Measurements from ENCODE around the gene RFTN1. TPM values are rescaled to one million over a fixed set of nuclear protein-coding genes. Genes with fewer than 3 reads are reported as not detected.

The RFTN1 gene
- total and polyA plus RNA-seq, 7 donors: 9.1 to 33.1 (median 15.9) TPM

GRCh38 chr3:16455966-16456365, 57.5 kb downstream of the RFTN1 start:
- WGBS, 3 donors: 80 to 87% (median 86%) methylated on average over 8 of the region's 8 CpGs
- H3K4me1 ChIP-seq: peaks cover 4% of the 10 kb centered on the region
- no peak overlapping the region for H3K4me3 ChIP-seq
- no peak overlapping the region for H3K27ac ChIP-seq
- DNase-seq (no peak), ATAC-seq (no peak)
- no peaks in the 10 kb centered on the region for H3K36me3 ChIP-seq (ENCODE audit: insufficient read depth in 1 of 2, low read depth in 1 of 2)
- no peak for TF ChIP-seq CTCF (IDR thresholded peaks at IDR 0.05)
- H3K9me3 ChIP-seq: no peaks in the 10 kb centered on the region
- intact Hi-C loops (cut with DNase I): no loop called here
- no peaks in the 10 kb centered on the region for H3K27me3 ChIP-seq (ENCODE audit: insufficient read depth in 3 of 3, low read length in 2 of 3)

- intact Hi-C loops (cut with DNase I): no loop called here
- Histone ChIP-seq H3K36me3 (ENCODE audit: insufficient read depth in 1 of 2, low read depth in 1 of 2) (no peaks in the 10 kb centered on the region), H3K27ac (no peak overlapping the region), H3K27me3 (ENCODE audit: insufficient read depth in 3 of 3, low read length in 2 of 3) (no peaks in the 10 kb centered on the region), H3K4me1 (peaks cover 4% of the 10 kb centered on the region), H3K9me3 (no peaks in the 10 kb centered on the region), H3K4me3 (no peak overlapping the region)
- ATAC-seq (no peak), DNase-seq (no peak)
- TF ChIP-seq CTCF (IDR thresholded peaks at IDR 0.05): no peak
- WGBS, 3 donors: 54 to 61% (median 59%) methylated on average over 7 of the region's 7 CpGs
These were observed 58.5 kb downstream of the RFTN1 start for GRCh38 chr3:16455001-16455400.

DNA sequence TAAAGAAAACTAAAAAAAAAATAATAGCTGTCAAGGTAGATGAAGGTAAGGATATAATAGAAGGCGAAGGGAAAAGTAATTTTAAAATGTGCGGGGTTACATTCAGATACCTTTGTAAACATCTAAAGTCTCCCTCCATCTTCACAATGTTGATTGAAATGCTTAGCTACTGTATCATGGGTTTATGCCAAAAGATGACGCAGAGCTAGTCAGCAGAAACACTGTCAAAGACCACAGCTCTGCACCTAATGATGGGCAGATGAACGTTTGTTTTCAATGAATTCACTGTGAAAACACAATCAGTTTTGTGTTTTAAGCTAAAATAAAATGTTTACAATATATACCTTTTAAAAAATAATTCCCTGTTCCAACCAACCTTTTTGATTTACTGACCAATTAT, 61.2 kb downstream of the RFTN1 start:
- no peaks in the 10 kb centered on the region for H3K36me3 ChIP-seq (ENCODE audit: insufficient read depth in 1 of 2, low read depth in 1 of 2)
- ATAC-seq (no peak), DNase-seq (no peak)
- H3K4me3 ChIP-seq: no peak overlapping the region
- H3K4me1 ChIP-seq: peaks cover 20% of the 10 kb centered on the region
- H3K9me3 ChIP-seq: no peaks in the 10 kb centered on the region
- intact Hi-C loops (cut with DNase I): loop anchor here in 1 of 2 donors (5.0 kb wide), 1 partner anchor 35 kb away; no protein-coding TSS in a partner anchor
- 77 to 87% (median 83%) methylated on average over 4 of the region's 4 CpGs for WGBS, 3 donors
- H3K27ac ChIP-seq: no peak overlapping the region
- no peak for TF ChIP-seq CTCF (IDR thresholded peaks at IDR 0.05)
- no peaks in the 10 kb centered on the region for H3K27me3 ChIP-seq (ENCODE audit: insufficient read depth in 3 of 3, low read length in 2 of 3)

- intact Hi-C loops (cut with DNase I): loop anchor here in 1 of 2 donors (5.0 kb wide), 1 partner anchor 58 kb away; no protein-coding TSS in a partner anchor
- Histone ChIP-seq H3K36me3 (ENCODE audit: insufficient read depth in 1 of 2, low read depth in 1 of 2) (no peaks in the 10 kb centered on the region), H3K4me3 (no peak overlapping the region), H3K27ac (no peak overlapping the region), H3K4me1 (peaks cover 20% of the 10 kb centered on the region), H3K27me3 (ENCODE audit: insufficient read depth in 3 of 3, low read length in 2 of 3) (no peaks in the 10 kb centered on the region), H3K9me3 (no peaks in the 10 kb centered on the region)
- no peak for TF ChIP-seq CTCF (IDR thresholded peaks at IDR 0.05)
- no peak for DNase-seq
- no peak for ATAC-seq
- WGBS, 3 donors: 69 to 82% (median 72%) methylated on average over 6 of the region's 6 CpGs
These were observed 64.1 kb downstream of the RFTN1 start for GRCh38 chr3:16449369-16449768.

DNA sequence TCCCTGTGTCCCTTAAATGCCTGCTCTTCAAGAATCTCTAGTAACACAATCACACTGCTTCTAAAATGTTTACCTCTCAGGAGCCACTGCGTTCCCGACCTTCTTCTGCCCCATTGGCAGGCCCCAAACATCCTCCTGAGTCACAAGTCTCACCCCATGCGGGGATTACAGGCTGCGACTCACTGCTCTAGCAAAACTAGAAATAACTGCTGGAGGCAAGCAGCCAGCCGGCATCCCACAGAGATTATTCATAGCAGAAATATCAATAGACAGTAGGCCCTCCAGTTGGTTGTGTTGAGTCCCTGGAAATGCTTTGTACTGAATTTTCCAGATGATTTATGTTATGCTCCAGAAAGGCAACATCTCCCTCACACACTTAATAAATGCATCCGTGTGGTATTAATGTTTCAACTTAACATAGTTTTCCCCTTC, 64.8 kb downstream of the RFTN1 start:
- 9 to 31% (median 20%) methylated on average over 6 of the region's 6 CpGs for WGBS, 3 donors

More for the DNA sequence above, 64.8 kb downstream of the RFTN1 start:
- Histone ChIP-seq H3K4me1 (peaks cover 20% of the 10 kb centered on the region), H3K36me3 (ENCODE audit: insufficient read depth in 1 of 2, low read depth in 1 of 2) (no peaks in the 10 kb centered on the region), H3K27me3 (ENCODE audit: insufficient read depth in 3 of 3, low read length in 2 of 3) (no peaks in the 10 kb centered on the region), H3K4me3 (no peak overlapping the region), H3K27ac (peak overlapping the region; percentile 50), H3K9me3 (no peaks in the 10 kb centered on the region)
- ATAC-seq (peak; percentile 93 to 99 (median 98)), DNase-seq (peak; percentile 78 to 88)
- TF ChIP-seq CTCF (IDR thresholded peaks at IDR 0.05): no peak
- intact Hi-C loops (cut with DNase I): loop anchor here in 1 of 2 donors (5.0 kb wide), 1 partner anchor 59 kb away; no protein-coding TSS in a partner anchor

Data from psoas muscle (tissue), 8 donors.